ENCODE results near the gene CTRB1. TPM values are rescaled to one million over a fixed set of nuclear protein-coding genes. Genes with fewer than 3 reads are reported as not detected.

CTRB1 gene
- total and polyA plus RNA-seq, 2 of the 13 experiments (the other 11 are each of a cell fraction or from before 2014, with no cell fraction given): not detected

DNA sequence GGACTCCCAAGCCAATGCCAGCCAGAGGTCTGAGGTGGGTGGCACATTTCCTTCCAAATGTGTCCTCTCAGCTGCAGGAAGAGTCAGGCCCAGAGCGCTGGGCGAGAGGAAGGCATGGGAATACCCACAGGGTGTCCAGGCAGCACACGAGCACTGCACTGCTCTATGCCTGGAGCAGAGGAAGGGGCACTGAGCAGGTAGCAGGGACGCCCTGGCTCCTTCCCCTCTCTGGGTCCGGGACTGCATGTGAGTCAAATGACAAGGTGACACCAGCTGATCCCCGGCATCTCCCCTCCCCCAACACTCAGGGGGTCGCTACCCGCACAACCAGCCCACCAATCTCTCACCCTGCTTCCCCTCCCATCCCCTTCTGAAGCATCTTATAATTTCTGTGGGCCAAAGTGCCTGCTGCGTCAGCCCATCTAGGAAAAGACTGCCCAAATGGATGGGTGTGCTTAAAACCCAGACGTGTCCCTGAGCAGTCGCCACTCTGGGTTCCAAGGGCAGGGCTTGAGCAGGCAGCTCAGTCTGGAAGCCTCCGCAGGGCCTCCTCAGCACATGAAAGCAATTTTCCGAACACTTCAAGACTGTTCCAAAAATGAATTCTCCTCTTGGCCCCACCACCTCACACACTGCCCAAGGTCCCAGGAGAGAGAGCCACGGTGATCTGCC, 44.6 kb downstream of the CTRB1 start (continued):
- TF ChIP-seq, protein P1, sequence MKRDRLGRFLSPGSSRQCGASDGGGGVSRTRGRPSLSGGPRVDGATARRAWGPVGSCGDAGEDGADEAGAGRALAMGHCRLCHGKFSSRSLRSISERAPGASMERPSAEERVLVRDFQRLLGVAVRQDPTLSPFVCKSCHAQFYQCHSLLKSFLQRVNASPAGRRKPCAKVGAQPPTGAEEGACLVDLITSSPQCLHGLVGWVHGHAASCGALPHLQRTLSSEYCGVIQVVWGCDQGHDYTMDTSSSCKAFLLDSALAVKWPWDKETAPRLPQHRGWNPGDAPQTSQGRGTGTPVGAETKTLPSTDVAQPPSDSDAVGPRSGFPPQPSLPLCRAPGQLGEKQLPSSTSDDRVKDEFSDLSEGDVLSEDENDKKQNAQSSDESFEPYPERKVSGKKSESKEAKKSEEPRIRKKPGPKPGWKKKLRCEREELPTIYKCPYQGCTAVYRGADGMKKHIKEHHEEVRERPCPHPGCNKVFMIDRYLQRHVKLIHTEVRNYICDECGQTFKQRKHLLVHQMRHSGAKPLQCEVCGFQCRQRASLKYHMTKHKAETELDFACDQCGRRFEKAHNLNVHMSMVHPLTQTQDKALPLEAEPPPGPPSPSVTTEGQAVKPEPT (CRISPR knock-in tag; IDR thresholded peaks at IDR 0.05; ENCODE audit: low read depth): no peak
- TF ChIP-seq ZNF274 (CRISPR knock-in tag; IDR thresholded peaks at IDR 0.05) (0 out of 2 replicates have a peak, but pooled peaks have one; percentile 7), ZBTB38 (CRISPR knock-in tag; IDR thresholded peaks at IDR 0.05) (0 out of 2 replicates have a peak, but pooled peaks have one; percentile 8), CEBPB (IDR thresholded peaks at IDR 0.05; ENCODE audit: borderline replicate concordance, low read depth, low read length) (no peak), TBX2 (CRISPR knock-in tag; IDR thresholded peaks at IDR 0.05; ENCODE audit: borderline replicate concordance) (0 out of 2 replicates have a peak, but pooled peaks have one; percentile 4), ZNF225 (CRISPR knock-in tag; IDR thresholded peaks at IDR 0.05) (peak; percentile 10; the same call in 1 of the 2 replicates), CENPX (CRISPR knock-in tag; IDR thresholded peaks at IDR 0.05) (no peak), ZNF546 (CRISPR knock-in tag; conservative IDR thresholded peaks at IDR 0.05) (0 out of 2 replicates have a peak, but pooled peaks have one; percentile 59)
- TF ChIP-seq, protein P2, sequence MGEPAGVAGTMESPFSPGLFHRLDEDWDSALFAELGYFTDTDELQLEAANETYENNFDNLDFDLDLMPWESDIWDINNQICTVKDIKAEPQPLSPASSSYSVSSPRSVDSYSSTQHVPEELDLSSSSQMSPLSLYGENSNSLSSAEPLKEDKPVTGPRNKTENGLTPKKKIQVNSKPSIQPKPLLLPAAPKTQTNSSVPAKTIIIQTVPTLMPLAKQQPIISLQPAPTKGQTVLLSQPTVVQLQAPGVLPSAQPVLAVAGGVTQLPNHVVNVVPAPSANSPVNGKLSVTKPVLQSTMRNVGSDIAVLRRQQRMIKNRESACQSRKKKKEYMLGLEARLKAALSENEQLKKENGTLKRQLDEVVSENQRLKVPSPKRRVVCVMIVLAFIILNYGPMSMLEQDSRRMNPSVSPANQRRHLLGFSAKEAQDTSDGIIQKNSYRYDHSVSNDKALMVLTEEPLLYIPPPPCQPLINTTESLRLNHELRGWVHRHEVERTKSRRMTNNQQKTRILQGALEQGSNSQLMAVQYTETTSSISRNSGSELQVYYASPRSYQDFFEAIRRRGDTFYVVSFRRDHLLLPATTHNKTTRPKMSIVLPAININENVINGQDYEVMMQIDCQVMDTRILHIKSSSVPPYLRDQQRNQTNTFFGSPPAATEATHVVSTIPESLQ (CRISPR knock-in tag; conservative IDR thresholded peaks at IDR 0.05): no peak
- TF ChIP-seq, protein P3, sequence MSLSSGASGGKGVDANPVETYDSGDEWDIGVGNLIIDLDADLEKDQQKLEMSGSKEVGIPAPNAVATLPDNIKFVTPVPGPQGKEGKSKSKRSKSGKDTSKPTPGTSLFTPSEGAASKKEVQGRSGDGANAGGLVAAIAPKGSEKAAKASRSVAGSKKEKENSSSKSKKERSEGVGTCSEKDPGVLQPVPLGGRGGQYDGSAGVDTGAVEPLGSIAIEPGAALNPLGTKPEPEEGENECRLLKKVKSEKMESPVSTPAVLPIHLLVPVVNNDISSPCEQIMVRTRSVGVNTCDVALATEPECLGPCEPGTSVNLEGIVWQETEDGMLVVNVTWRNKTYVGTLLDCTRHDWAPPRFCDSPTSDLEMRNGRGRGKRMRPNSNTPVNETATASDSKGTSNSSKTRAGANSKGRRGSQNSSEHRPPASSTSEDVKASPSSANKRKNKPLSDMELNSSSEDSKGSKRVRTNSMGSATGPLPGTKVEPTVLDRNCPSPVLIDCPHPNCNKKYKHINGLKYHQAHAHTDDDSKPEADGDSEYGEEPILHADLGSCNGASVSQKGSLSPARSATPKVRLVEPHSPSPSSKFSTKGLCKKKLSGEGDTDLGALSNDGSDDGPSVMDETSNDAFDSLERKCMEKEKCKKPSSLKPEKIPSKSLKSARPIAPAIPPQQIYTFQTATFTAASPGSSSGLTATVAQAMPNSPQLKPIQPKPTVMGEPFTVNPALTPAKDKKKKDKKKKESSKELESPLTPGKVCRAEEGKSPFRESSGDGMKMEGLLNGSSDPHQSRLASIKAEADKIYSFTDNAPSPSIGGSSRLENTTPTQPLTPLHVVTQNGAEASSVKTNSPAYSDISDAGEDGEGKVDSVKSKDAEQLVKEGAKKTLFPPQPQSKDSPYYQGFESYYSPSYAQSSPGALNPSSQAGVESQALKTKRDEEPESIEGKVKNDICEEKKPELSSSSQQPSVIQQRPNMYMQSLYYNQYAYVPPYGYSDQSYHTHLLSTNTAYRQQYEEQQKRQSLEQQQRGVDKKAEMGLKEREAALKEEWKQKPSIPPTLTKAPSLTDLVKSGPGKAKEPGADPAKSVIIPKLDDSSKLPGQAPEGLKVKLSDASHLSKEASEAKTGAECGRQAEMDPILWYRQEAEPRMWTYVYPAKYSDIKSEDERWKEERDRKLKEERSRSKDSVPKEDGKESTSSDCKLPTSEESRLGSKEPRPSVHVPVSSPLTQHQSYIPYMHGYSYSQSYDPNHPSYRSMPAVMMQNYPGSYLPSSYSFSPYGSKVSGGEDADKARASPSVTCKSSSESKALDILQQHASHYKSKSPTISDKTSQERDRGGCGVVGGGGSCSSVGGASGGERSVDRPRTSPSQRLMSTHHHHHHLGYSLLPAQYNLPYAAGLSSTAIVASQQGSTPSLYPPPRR (CRISPR knock-in tag; IDR thresholded peaks at IDR 0.05; ENCODE audit: borderline replicate concordance): 0 out of 2 replicates have a peak, but pooled peaks have one; percentile 19
- TF ChIP-seq, protein P4, sequence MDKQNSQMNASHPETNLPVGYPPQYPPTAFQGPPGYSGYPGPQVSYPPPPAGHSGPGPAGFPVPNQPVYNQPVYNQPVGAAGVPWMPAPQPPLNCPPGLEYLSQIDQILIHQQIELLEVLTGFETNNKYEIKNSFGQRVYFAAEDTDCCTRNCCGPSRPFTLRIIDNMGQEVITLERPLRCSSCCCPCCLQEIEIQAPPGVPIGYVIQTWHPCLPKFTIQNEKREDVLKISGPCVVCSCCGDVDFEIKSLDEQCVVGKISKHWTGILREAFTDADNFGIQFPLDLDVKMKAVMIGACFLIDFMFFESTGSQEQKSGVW (CRISPR knock-in tag; IDR thresholded peaks at IDR 0.05; ENCODE audit: borderline replicate concordance): no peak
